Transverse colon (tissue), 4 donors: ENCODE data around the gene ZFP42. TPM values are rescaled to one million over a fixed set of nuclear protein-coding genes. Genes with fewer than 3 reads are reported as not detected.

ENCODE experiments used
- DNase-seq: peaks from one replicate; pipeline ENCODE4 v3.0.0-alpha.2; 2019
- H3K27ac ChIP-seq, 4 donors: fragments of 200-600 bp; sonication (generic); 2 replicates each; pipeline ENCODE4 v1.5.1; 2016 to 2018; ENCODE audit warnings: inconsistent platforms in 4 of 4
- H3K27me3 ChIP-seq: fragments of 200-600 bp; sonication (generic); 2 replicates; pipeline ENCODE4 v1.5.1; 2017; ENCODE audit warnings: inconsistent platforms
- H3K36me3 ChIP-seq, 4 donors: fragments of 200-600 bp; sonication (generic); 2 replicates each; pipeline ENCODE4 v1.5.1; 2017 to 2019; ENCODE audit warnings: inconsistent platforms in 4 of 4
- H3K4me1 ChIP-seq, 4 donors: fragments of 200-600 bp; sonication (generic); 2 replicates each; pipeline ENCODE4 v1.5.1; 2017 to 2020; ENCODE audit warnings: inconsistent platforms in 4 of 4
- H3K4me3 ChIP-seq, 4 donors: fragments of 200-600 bp; sonication (generic); 1 replicate in 1 of 4; 2 replicates in 3 of 4; pipeline versions ENCODE4 v1.5.1 to v1.6.1; 2017 to 2019; ENCODE audit warnings: inconsistent platforms in 4 of 4
- H3K9me3 ChIP-seq, 2 donors: fragments of 200-600 bp; sonication (generic); 2 replicates each; pipeline ENCODE4 v1.5.1; 2017 to 2019; ENCODE audit warnings: inconsistent platforms in 2 of 2
- CTCF ChIP-seq, 5 experiments: fragments of 200-600 bp in 3 of 5; fragments of 450-650 bp in 2 of 5; sonication (generic) in 3 of 5; IDR thresholded peaks; 1 replicate in 2 of 5; 2 replicates in 3 of 5; pipeline ENCODE4 v1.5.1; 2016 to 2017; ENCODE audit warnings: antibody characterized with exemption in 5 of 5, inconsistent platforms in 3 of 5, mild to moderate bottlenecking in 2 of 5, moderate library complexity in 1 of 5
- EP300 ChIP-seq: sonication (generic); formaldehyde crosslinking; IDR thresholded peaks from one replicate; pipeline ENCODE4 v1.6.1; 2017; ENCODE audit warnings: antibody characterized with exemption, low read depth
- POLR2A ChIP-seq: fragments of 450-650 bp; IDR thresholded peaks from one replicate; pipeline ENCODE4 v1.6.1; 2016; ENCODE audit warnings: antibody characterized with exemption, mild to moderate bottlenecking, moderate library complexity
- POLR2AphosphoS5 ChIP-seq, 3 donors: sonication (generic); formaldehyde crosslinking; IDR thresholded peaks; one replicate each; pipeline ENCODE4 v1.6.1; 2016; ENCODE audit warnings: antibody characterized with exemption in 3 of 3
- WGBS, 2 donors: methylation state at CpG; one replicate each; pipeline ENCODE4 v1.1.5; 2018; ENCODE audit warnings: low coverage in 1 of 2; 5-methylcytosine and 5-hydroxymethylcytosine counted together
- in situ Hi-C, 4 donors: fragments of 200-750 bp; cut with MboI; loops; one replicate each; pipeline versions ENCODE4 v1.15.0 to v1.15.1; 2017; ENCODE audit warnings: low sequenced_read_pairs in 3 of 4, low pct_ligation_motif_present in 1 of 4, low pct_unique_long_range_greater_than_20kb in 1 of 4
- intact Hi-C: fragments of 100-400 bp; cut with DNase I; formaldehyde crosslinking; loops from one replicate; pipeline ENCODE4 v1.15.1; 2023; ENCODE audit warnings: low total_unique reads
- total RNA-seq, 4 donors: library from RNA; depleted of rRNA; stranded (reverse); fragments of >200 nt; gene quantifications; one replicate each; pipeline ENCODE4 v1.1.0, GENCODE V29; 2016

Gene ZFP42
- not detected for total RNA-seq

- no peak within 1 kb of the TSS for H3K27ac ChIP-seq
- 38 to 43% methylated on average over 17 to 44 of the region's 58 CpGs for WGBS, 2 donors
- intact Hi-C loops: no loop called here
- DNase-seq: peak; percentile 11
- no peaks in the 10 kb centered on the region for H3K9me3 ChIP-seq
- H3K4me1 ChIP-seq: no peaks in the 10 kb centered on the region
- in situ Hi-C loops: no loop called here
- H3K4me3 ChIP-seq: no peak within 1 kb of the TSS
- no peaks in the 10 kb centered on the region for H3K36me3 ChIP-seq
- peaks cover 11% of the 10 kb centered on the region for H3K27me3 ChIP-seq
- TF ChIP-seq POLR2A: no peak
- TF ChIP-seq POLR2AphosphoS5 (IDR thresholded peaks at IDR 0.05): no peak
- TF ChIP-seq CTCF (IDR thresholded peaks at IDR 0.05): no peak
- no peak for TF ChIP-seq EP300
Observed at GRCh38 chr4:187995322-187996207, at the start of gene ZFP42. ZFP42 (plus strand) TSS chr4:187995771; CDS start chr4:188002808, 7,037 bp downstream.

- DNase-seq: no peak
- H3K9me3 ChIP-seq: no peaks in the 10 kb centered on the region
- no peaks in the 10 kb centered on the region for H3K36me3 ChIP-seq
- no peak overlapping the region for H3K4me3 ChIP-seq
- H3K27me3 ChIP-seq: no peaks in the 10 kb centered on the region
- intact Hi-C loops (no loop called here), in situ Hi-C loops (no loop called here)
- whole genome bisulfite sequencing, 2 donors: 44 to 72% methylated on average over 1 to 2 of the region's 2 CpGs
- H3K4me1 ChIP-seq: no peaks in the 10 kb centered on the region
- no peak overlapping the region for H3K27ac ChIP-seq
- no peak for TF ChIP-seq POLR2AphosphoS5 (IDR thresholded peaks at IDR 0.05)
- TF ChIP-seq CTCF (IDR thresholded peaks at IDR 0.05): no peak
- TF ChIP-seq EP300: no peak
- TF ChIP-seq POLR2A: no peak
Observed at GRCh38 chr4:187961171-187961570, 34.4 kb upstream of the ZFP42 start.

GRCh38 chr4:187961961-187962360 is 33.6 kb upstream of the ZFP42 start:
- H3K27ac ChIP-seq: no peak overlapping the region
- no peak for DNase-seq
- intact Hi-C loops: no loop called here
- no peak overlapping the region for H3K4me3 ChIP-seq
- no peaks in the 10 kb centered on the region for H3K27me3 ChIP-seq
- TF ChIP-seq CTCF (IDR thresholded peaks at IDR 0.05) (no peak), POLR2A (no peak), EP300 (no peak), POLR2AphosphoS5 (IDR thresholded peaks at IDR 0.05) (no peak)
- H3K4me1 ChIP-seq: no peaks in the 10 kb centered on the region
- 54 to 69% methylated on average over 2 of the region's 2 CpGs for WGBS, 2 donors
- in situ Hi-C loops: no loop called here
- H3K9me3 ChIP-seq: no peaks in the 10 kb centered on the region
- no peaks in the 10 kb centered on the region for H3K36me3 ChIP-seq

- Histone ChIP-seq H3K36me3 (no peaks in the 10 kb centered on the region), H3K4me3 (no peak overlapping the region), H3K9me3 (no peaks in the 10 kb centered on the region), H3K27me3 (no peaks in the 10 kb centered on the region), H3K27ac (no peak overlapping the region), H3K4me1 (no peaks in the 10 kb centered on the region)
- no peak for DNase-seq
- TF ChIP-seq CTCF (IDR thresholded peaks at IDR 0.05) (no peak), POLR2AphosphoS5 (IDR thresholded peaks at IDR 0.05) (no peak), POLR2A (no peak), EP300 (no peak)
- intact Hi-C loops (no loop called here), in situ Hi-C loops (no loop called here)
- 25 to 40% methylated on average over 1 to 3 of the region's 3 CpGs for WGBS, 2 donors
Observed at GRCh38 chr4:187962926-187963325, 32.6 kb upstream of the ZFP42 start.
